Fibroblast of the aortic adventitia (primary cell): ENCODE results near the gene TRAF5. TPM values are rescaled to one million over a fixed set of nuclear protein-coding genes. Genes with fewer than 3 reads are reported as not detected.
"Not testable (repeated sequence)": the region's sequence is repeated elsewhere in the genome, so short reads cannot be mapped to it uniquely, and the experiment has no call there.

Experiments
- DNase-seq: peaks from one replicate; pipeline ENCODE4 v3.0.0-alpha.2; 2010; ENCODE audit warnings: low read depth
- H3K4me3 ChIP-seq: 2 replicates; pipeline ENCODE4 v1.5.1; 2011; ENCODE audit warnings: low read depth, mild to moderate bottlenecking, control low read depth, low read length, moderate library complexity
- CTCF ChIP-seq: IDR thresholded peaks from 2 replicates; pipeline ENCODE4 v1.5.1; 2011; ENCODE audit warnings: mild to moderate bottlenecking, low read length, control low read depth, inconsistent platforms; ENCODE audit not compliant: insufficient read depth
- total RNA-seq: library from RNA; depleted of rRNA; stranded (reverse); fragments of >200 nt; gene quantifications from 2 replicates; pipeline ENCODE4 v1.2.3, GENCODE V29; 2012; ENCODE audit warnings: low replicate concordance

TRAF5 gene
- total RNA-seq, 1 donor = 9.4 TPM

- H3K4me3 ChIP-seq = no peak overlapping the region
- TF ChIP-seq CTCF = no peak
- peak; percentile 27 for DNase-seq
Observed at GRCh38 chr1:211347077-211347844, 20.6 kb downstream of the TRAF5 start.

- no peak overlapping the region for H3K4me3 ChIP-seq
- no peak for DNase-seq
- no peak for TF ChIP-seq CTCF
Observed at GRCh38 chr1:211348547-211348946, 21.9 kb downstream of the TRAF5 start.

- no peak for TF ChIP-seq CTCF
- DNase-seq = no peak
- H3K4me3 ChIP-seq = no peak overlapping the region
Observed at GRCh38 chr1:211349741-211350140, 23.1 kb downstream of the TRAF5 start.

- not testable (repeated sequence) for DNase-seq, H3K4me3 ChIP-seq
Observed at GRCh38 chr1:211352055-211352454, 25.4 kb downstream of the TRAF5 start.

- no peak for TF ChIP-seq CTCF
- DNase-seq = no peak
- H3K4me3 ChIP-seq = no peak overlapping the region
Observed at GRCh38 chr1:211352465-211352864, 25.8 kb downstream of the TRAF5 start.

- no peak overlapping the region for H3K4me3 ChIP-seq
- peak; percentile 62 for TF ChIP-seq CTCF
- no peak for DNase-seq
Observed at GRCh38 chr1:211352985-211353515, 26.4 kb downstream of the TRAF5 start.

- TF ChIP-seq CTCF = no peak
- DNase-seq = no peak
- H3K4me3 ChIP-seq = no peak overlapping the region
Observed at GRCh38 chr1:211353562-211354212, 27.1 kb downstream of the TRAF5 start.
